ENCODE results near the gene FOXC2. TPM values are rescaled to one million over a fixed set of nuclear protein-coding genes. Genes with fewer than 3 reads are reported as not detected.

The FOXC2 gene
- total and polyA plus RNA-seq, 2 donors (not counting 3 experiments of a cell fraction or from before 2014, with no cell fraction given): 7.7 to 44.0 TPM

- Histone ChIP-seq H3K27me3 (ENCODE audit: control insufficient read depth in 2 of 2, insufficient read depth in 2 of 2, low read length in 2 of 2) (no peaks in the 10 kb centered on the region), H3K9ac (replicated peaks; ENCODE audit: extremely low read depth, insufficient read depth, low read length) (no peak overlapping the region), H3K4me1 (ENCODE audit: control insufficient read depth, extremely low read depth, insufficient read depth, low read length) (peaks cover 9% of the 10 kb centered on the region), H3K36me3 (ENCODE audit: control insufficient read depth in 2 of 2, extremely low read depth in 1 of 2, insufficient read depth in 2 of 2, low read length in 2 of 2) (no peaks in the 10 kb centered on the region), H3K27ac (ENCODE audit: insufficient read depth, low read depth, low read length) (no peak overlapping the region), H3K4me3 (replicated peaks in 1 of 3; ENCODE audit: insufficient read depth in 1 of 3, low read depth in 1 of 3, low read length in 3 of 3) (no peak overlapping the region), H3K79me2 (ENCODE audit: control insufficient read depth, insufficient read depth, low read length) (no peaks in the 10 kb centered on the region), H3K4me2 (ENCODE audit: insufficient read depth, low read length) (no peak overlapping the region), H3K9me3 (replicated peaks; ENCODE audit: control insufficient read depth, insufficient read depth, low read length) (no peaks in the 10 kb centered on the region), H3K9me1 (replicated peaks; ENCODE audit: control insufficient read depth, extremely low read depth, insufficient read depth, low read length) (no peaks in the 10 kb centered on the region), H4K20me1 (replicated peaks; ENCODE audit: control insufficient read depth, extremely low read depth, insufficient read depth, low read length) (no peaks in the 10 kb centered on the region), H2AFZ (ENCODE audit: low read depth, low read length) (no peak overlapping the region)
- BruUV-seq (replicated peaks): no TSS peak
- intact Hi-C loops (cut with micrococcal nuclease) (no loop called here), dilution Hi-C loops (cut with MboI; ENCODE audit: extremely low pct_ligation_motif_present, low sequenced_read_pairs) (no loop called here)
- ChIA-PET POLR2A (no interaction called here), CTCF (no interaction called here)
- TF ChIP-seq EZH2 (IDR thresholded peaks at IDR 0.05; ENCODE audit: borderline replicate concordance, low read depth, low read length, severe bottlenecking): no peak
- no peak for TF ChIP-seq MYC (IDR thresholded peaks at IDR 0.05; ENCODE audit: low read depth, low read length)
- FAIRE-seq (no peak), DNase-seq (ENCODE audit: low read depth, low spot score) (no peak)
These were observed 48.1 kb downstream of the FOXC2 start for GRCh38 chr16:86614699-86615098.

DNA sequence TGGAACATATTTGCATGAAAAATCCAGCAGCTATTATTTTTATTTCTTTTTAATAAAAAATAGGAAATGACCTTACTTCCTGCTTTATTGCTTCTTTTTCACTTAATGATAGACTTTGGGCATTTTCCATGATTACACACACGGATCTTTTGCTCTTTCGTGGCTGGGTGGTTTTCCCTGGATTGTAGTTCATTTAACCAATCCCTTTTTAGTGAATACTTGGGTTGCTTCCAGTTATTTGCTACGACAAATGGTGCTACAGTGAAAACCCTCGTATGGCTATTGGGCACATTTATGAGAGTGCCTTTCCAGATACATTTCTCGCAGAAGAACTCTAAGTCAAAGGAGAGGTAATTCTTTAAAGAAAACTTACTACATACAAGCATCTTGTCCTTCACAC, 50.3 kb downstream of the FOXC2 start:
- BruUV-seq (replicated peaks): no TSS peak
- H2AFZ ChIP-seq (ENCODE audit: low read depth, low read length): no peak overlapping the region
- ChIA-PET CTCF (interaction anchor here (0.8 to 1.3 kb wide), 3 partner anchors 64 to 617 kb away, joined by 3 to 6 read pairs (median 3); no protein-coding TSS in a partner anchor), POLR2A (interaction anchor here (0.9 kb wide), 1 partner anchor 24 kb away, joined by 3 read pairs; no protein-coding TSS in a partner anchor)
- H3K4me1 ChIP-seq (ENCODE audit: control insufficient read depth, extremely low read depth, insufficient read depth, low read length): peaks cover 9% of the 10 kb centered on the region
- no peaks in the 10 kb centered on the region for H3K9me1 ChIP-seq (replicated peaks; ENCODE audit: control insufficient read depth, extremely low read depth, insufficient read depth, low read length)
- H3K27ac ChIP-seq (ENCODE audit: insufficient read depth, low read depth, low read length): no peak overlapping the region
- H3K27me3 ChIP-seq (ENCODE audit: control insufficient read depth in 2 of 2, insufficient read depth in 2 of 2, low read length in 2 of 2): no peaks in the 10 kb centered on the region
- peak; percentile 69 for DNase-seq (ENCODE audit: low read depth, low spot score)
- peak; percentile 67 for FAIRE-seq
- H3K4me3 ChIP-seq (replicated peaks in 1 of 3; ENCODE audit: insufficient read depth in 1 of 3, low read depth in 1 of 3, low read length in 3 of 3): no peak overlapping the region
- H3K9me3 ChIP-seq (replicated peaks; ENCODE audit: control insufficient read depth, insufficient read depth, low read length): no peaks in the 10 kb centered on the region
- H4K20me1 ChIP-seq (replicated peaks; ENCODE audit: control insufficient read depth, extremely low read depth, insufficient read depth, low read length): no peaks in the 10 kb centered on the region
- H3K9ac ChIP-seq (replicated peaks; ENCODE audit: extremely low read depth, insufficient read depth, low read length): no peak overlapping the region
- no peaks in the 10 kb centered on the region for H3K79me2 ChIP-seq (ENCODE audit: control insufficient read depth, insufficient read depth, low read length)
- TF ChIP-seq, protein P1, sequence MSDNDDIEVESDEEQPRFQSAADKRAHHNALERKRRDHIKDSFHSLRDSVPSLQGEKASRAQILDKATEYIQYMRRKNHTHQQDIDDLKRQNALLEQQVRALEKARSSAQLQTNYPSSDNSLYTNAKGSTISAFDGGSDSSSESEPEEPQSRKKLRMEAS (IDR thresholded peaks at IDR 0.05; ENCODE audit: insufficient read depth, insufficient read length): no peak
- TF ChIP-seq JUN (IDR thresholded peaks at IDR 0.05; ENCODE audit: borderline replicate concordance, insufficient read depth, insufficient read length, low read depth) (no peak), GATA2 (IDR thresholded peaks at IDR 0.05; ENCODE audit: insufficient read depth, insufficient read length, low read depth, low read length) (no peak), CTCF (IDR thresholded peaks at IDR 0.05; ENCODE audit: extremely low read depth in 1 of 2, insufficient read depth in 1 of 2, low read depth in 1 of 2, low read length in 2 of 2) (no peak), EZH2 (IDR thresholded peaks at IDR 0.05; ENCODE audit: borderline replicate concordance, low read depth, low read length, severe bottlenecking) (no peak), FOS (IDR thresholded peaks at IDR 0.05; ENCODE audit: borderline replicate concordance, insufficient read depth, low read length) (no peak), POLR2A (IDR thresholded peaks at IDR 0.05; ENCODE audit: low read depth, low read length) (no peak), POLR2AphosphoS5 (IDR thresholded peaks at IDR 0.05; ENCODE audit: insufficient read depth, low read depth, low read length) (no peak), MYC (IDR thresholded peaks at IDR 0.05; ENCODE audit: low read depth, low read length) (no peak)
- dilution Hi-C loops (cut with MboI; ENCODE audit: extremely low pct_ligation_motif_present, low sequenced_read_pairs) (no loop called here), intact Hi-C loops (cut with micrococcal nuclease) (no loop called here)
- H3K36me3 ChIP-seq (ENCODE audit: control insufficient read depth in 2 of 2, extremely low read depth in 1 of 2, insufficient read depth in 2 of 2, low read length in 2 of 2): no peaks in the 10 kb centered on the region
- H3K4me2 ChIP-seq (ENCODE audit: insufficient read depth, low read length): peak overlapping the region; percentile 13

Data from endothelial cell of umbilical vein (primary cell).